Stimulated activated CD4-positive, alpha-beta T cell treated with anti-CD3 and anti-CD28 coated beads, Interleukin-12 subunit alpha, Interleukin-12 subunit beta, amount 100 ng/mL, for 24 hours (primary cell): Measurements from ENCODE around the gene CLASP1.
"Not testable (repeated sequence)": the region's sequence is repeated elsewhere in the genome, so short reads cannot be mapped to it uniquely, and the experiment has no call there.

Experiments used
- DNase-seq, 2 experiments: peaks; one replicate each; pipeline ENCODE4 v3.0.0-alpha.2; 2020; ENCODE audit warnings: low read depth in 2 of 2

Gene CLASP1

GRCh38 chr2:121617042-121617599 is 32.1 kb downstream of the CLASP1 start:
- DNase-seq, result no peak

GRCh38 chr2:121613774-121614173 is 35.5 kb downstream of the CLASP1 start:
- no peak for DNase-seq

GRCh38 chr2:121613152-121613551 is 36.1 kb downstream of the CLASP1 start:
- DNase-seq, result no peak

- DNase-seq, result no peak
Measured at GRCh38 chr2:121611730-121612705, 37.2 kb downstream of the CLASP1 start.

- not testable (repeated sequence) for DNase-seq
Measured at GRCh38 chr2:121611048-121611649, 38.1 kb downstream of the CLASP1 start.

GRCh38 chr2:121610487-121610874 is 38.8 kb downstream of the CLASP1 start:
- DNase-seq, result not testable (repeated sequence)

- DNase-seq, result no peak
Measured at GRCh38 chr2:121608967-121609366, 40.3 kb downstream of the CLASP1 start.

GRCh38 chr2:121608367-121608766 is 40.9 kb downstream of the CLASP1 start:
- DNase-seq, result no peak

- DNase-seq, result no peak
Measured at GRCh38 chr2:121605820-121606733, 43.2 kb downstream of the CLASP1 start.

GRCh38 chr2:121603185-121603584 is 46.1 kb downstream of the CLASP1 start:
- DNase-seq, result no peak

GRCh38 chr2:121599963-121600651 is 49.2 kb downstream of the CLASP1 start:
- DNase-seq, result no peak

GRCh38 chr2:121598087-121598486 is 51.2 kb downstream of the CLASP1 start:
- DNase-seq, result no peak

- no peak for DNase-seq
Measured at GRCh38 chr2:121596221-121597080, 52.8 kb downstream of the CLASP1 start.

GRCh38 chr2:121595012-121595891 is 54.0 kb downstream of the CLASP1 start:
- DNase-seq, result no peak

- no peak for DNase-seq
Measured at GRCh38 chr2:121591199-121591598, 58.1 kb downstream of the CLASP1 start.

GRCh38 chr2:121588357-121588756 is 60.9 kb downstream of the CLASP1 start:
- no peak for DNase-seq

GRCh38 chr2:121587131-121587530 is 62.1 kb downstream of the CLASP1 start:
- no peak for DNase-seq

GRCh38 chr2:121584741-121585140 is 64.5 kb downstream of the CLASP1 start:
- DNase-seq, result no peak

GRCh38 chr2:121583555-121583954 is 65.7 kb downstream of the CLASP1 start:
- no peak for DNase-seq
